ENCODE data around the gene PRRT1B.

The PRRT1B gene

GRCh38 chr9:131601683-131602181 lies 56.4 kb downstream of the PRRT1B start:
- no peak for DNase-seq

GRCh38 chr9:131603199-131603598 lies 57.9 kb downstream of the PRRT1B start:
- DNase-seq = no peak

GRCh38 chr9:131603711-131604439 lies 58.6 kb downstream of the PRRT1B start:
- no peak for DNase-seq

GRCh38 chr9:131605770-131606590 lies 60.7 kb downstream of the PRRT1B start:
- DNase-seq = no peak

- no peak for DNase-seq
These were observed 61.7 kb downstream of the PRRT1B start for GRCh38 chr9:131606896-131607567.

- no peak for DNase-seq
These were observed 62.3 kb downstream of the PRRT1B start for GRCh38 chr9:131607591-131607990.

GRCh38 chr9:131608493-131609037 lies 63.2 kb downstream of the PRRT1B start:
- DNase-seq = no peak
